Endothelial cell of umbilical vein (primary cell): Measurements from ENCODE around the gene ABAT.

ENCODE experiments used
- CTCF ChIP-seq, 2 donors: IDR thresholded peaks; 1 replicate in 1 of 2; 2 replicates in 1 of 2; pipeline ENCODE4 v1.5.1; 2011; ENCODE audit warnings: low read length in 2 of 2, mild to moderate bottlenecking in 2 of 2, moderate library complexity in 2 of 2, control low read depth in 1 of 2, inconsistent platforms in 1 of 2, low read depth in 1 of 2; ENCODE audit not compliant: insufficient read depth in 1 of 2; ENCODE audit errors: extremely low read depth in 1 of 2
- MAX ChIP-seq: IDR thresholded peaks from 2 replicates; pipeline ENCODE4 v1.6.1; 2011; ENCODE audit not compliant: insufficient read depth, insufficient read length

- TF ChIP-seq CTCF (IDR thresholded peaks at IDR 0.05; ENCODE audit: extremely low read depth in 1 of 2, insufficient read depth in 1 of 2, low read depth in 1 of 2, low read length in 2 of 2) (no peak), MAX (no peak)
These were observed 6.9 kb upstream of the ABAT start for GRCh38 chr16:8667492-8667891.
